Measurements from ENCODE around the gene SURF4.

The SURF4 gene

GRCh38 chr9:133375724-133376654 is at the start of gene SURF4, which contains the start of gene STKLD1:
TSS of gene SURF4 (minus strand) at chr9:133376060. CDS start at chr9:133375969, 91 bp downstream.
TSS of gene STKLD1 (plus strand) at chr9:133376366. CDS start at chr9:133376474, 108 bp downstream.
- peak; percentile 94 for DNase-seq (ENCODE audit: low spot score)

- no peak for DNase-seq (ENCODE audit: low spot score)
Measured at GRCh38 chr9:133425049-133425632, 49.3 kb upstream of the SURF4 start.

DNA sequence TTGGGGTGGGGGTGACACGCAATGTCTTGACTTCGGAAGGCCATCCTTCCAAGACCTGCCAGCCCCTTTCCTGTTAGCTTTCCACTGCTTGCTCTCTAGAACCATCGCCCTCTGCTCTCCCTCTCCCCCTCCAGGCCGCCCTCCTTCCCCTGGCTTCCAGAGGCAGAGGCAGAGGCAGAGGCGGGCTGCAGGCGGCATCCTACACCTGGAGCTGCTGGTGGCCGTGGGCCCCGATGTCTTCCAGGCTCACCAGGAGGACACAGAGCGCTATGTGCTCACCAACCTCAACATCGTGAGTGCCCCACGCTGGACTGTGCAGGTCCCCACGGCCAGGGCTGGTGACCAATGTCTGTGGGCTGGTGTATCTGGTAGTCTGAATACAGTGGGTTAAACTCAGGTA is 48.3 kb upstream of the SURF4 start:
- DNase-seq (ENCODE audit: low spot score): no peak

DNA sequence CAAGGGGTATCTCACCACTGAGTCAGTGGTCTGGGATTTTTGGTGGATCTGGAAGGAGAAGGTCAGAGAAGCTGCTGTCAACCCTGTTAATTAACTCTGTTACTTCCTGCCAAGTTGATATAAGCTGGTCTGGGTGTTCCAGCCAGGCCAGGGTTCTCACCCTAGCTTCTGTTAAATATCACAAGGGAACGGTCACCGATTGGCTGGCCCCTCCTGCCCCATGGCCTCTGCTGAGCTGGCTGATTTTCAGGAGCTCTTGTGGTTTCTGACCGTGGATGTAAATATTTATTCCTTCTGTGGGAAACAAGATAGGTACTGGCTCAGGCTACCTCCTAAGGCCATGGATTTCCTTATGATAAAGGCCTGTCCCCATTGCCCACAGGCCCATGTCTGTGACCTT is 47.4 kb upstream of the SURF4 start:
- no peak for DNase-seq (ENCODE audit: low spot score)

GRCh38 chr9:133421615-133422542 is 46.0 kb upstream of the SURF4 start, which contains the start of gene ADAMTS13:
TSS of gene ADAMTS13 (plus strand) at chr9:133422367. CDS start at chr9:133422444, 77 bp downstream.
- no peak for DNase-seq (ENCODE audit: low spot score)

DNA sequence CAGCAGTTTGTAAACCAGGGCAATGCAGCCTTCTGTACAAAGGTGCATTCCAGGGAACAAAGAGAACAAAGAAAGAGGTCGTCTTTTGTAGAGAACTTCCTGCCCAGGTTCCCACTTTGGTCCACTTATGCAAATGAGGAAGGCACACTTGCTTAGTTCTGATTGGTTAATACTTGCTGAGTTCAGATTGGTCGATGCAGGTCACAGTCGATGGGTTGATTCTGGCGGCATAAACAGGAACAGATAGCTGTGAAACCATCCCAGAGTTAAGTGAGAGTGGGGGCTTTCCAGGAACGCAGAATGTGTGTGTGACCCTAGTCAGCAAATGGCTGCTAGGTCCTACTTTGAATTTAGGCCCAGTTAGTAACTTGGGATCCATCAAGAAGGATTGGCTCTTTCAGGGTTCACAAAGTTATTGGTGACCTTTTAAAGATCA is 44.5 kb upstream of the SURF4 start:
- DNase-seq (ENCODE audit: low spot score): no peak

GRCh38 chr9:133419005-133419404 is 43.1 kb upstream of the SURF4 start:
- peak; percentile 8 for DNase-seq (ENCODE audit: low spot score)

- peak; percentile 72 for DNase-seq (ENCODE audit: low spot score)
Measured at GRCh38 chr9:133417541-133418461, 41.9 kb upstream of the SURF4 start, which contains the start of gene REXO4. TSS of gene REXO4 (minus strand) at chr9:133418010. CDS start at chr9:133417844, 166 bp downstream.

GRCh38 chr9:133415170-133415569 is 39.3 kb upstream of the SURF4 start:
- no peak for DNase-seq (ENCODE audit: low spot score)

DNA sequence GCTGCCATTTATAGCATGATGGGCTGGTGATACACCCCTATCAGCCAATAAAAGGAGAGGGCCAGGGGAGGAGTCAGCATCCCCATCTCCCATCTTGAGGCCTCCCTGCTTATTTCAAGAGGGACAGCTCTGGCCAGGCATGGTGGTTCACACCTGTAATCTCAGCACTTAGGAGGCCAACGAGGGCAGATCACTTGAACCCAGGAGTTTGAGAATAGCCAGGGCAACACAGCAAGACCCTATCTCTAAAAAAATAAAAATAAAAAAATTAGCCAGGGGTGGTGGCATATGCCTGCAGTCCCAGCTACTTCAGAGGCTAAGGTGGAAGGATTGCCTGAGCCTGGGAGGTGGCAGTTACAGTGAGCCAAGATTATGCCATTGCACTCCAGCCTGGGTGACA is 32.2 kb upstream of the SURF4 start:
- DNase-seq (ENCODE audit: low spot score): no peak

GRCh38 chr9:133406480-133407307 is 30.8 kb upstream of the SURF4 start:
- DNase-seq (ENCODE audit: low spot score): peak; percentile 78

DNA sequence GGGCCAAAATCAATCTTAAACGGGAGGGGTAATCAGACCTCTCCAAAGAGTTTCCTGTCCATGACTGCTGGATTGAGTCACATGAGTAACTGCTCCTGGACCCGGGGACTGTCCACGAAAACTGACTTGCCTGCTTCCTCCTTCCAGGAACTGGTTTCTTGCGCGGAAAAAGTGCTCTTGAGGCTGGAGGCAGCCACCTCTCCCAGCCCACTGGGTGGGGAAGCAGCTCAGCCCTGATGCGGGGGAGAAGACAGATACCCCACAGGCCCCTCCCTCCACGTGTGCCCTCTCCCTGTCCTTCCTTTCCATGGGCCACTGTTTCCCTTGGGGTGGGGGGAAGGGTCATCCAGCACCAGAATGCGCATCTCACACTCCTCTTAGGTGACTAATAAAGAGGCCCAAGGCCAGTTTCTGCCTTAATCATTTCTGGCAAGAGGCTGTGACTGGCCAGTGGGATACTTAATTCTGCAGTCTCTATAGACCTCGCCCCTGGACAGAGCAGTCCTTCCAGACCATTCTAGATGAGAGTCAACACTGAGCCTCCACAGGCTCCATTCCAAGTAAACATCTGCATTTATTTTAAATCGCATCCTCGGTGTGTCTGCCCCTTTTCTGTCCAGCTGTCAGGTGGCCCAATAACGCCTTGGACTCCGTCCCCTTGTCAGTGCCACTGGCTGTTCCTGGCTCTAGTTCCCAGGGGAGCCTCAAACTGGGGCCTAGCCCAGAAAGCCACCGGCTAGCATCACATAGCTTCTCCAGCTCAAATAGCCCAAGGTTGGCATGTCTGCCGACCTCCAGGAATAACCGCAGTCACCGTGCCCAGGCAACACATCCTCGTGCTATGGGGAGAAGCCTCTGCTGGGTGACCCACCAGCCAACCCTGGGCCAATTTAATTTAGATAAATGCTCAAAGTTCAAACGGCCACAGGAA is 29.9 kb upstream of the SURF4 start:
- no peak for DNase-seq (ENCODE audit: low spot score)

DNA sequence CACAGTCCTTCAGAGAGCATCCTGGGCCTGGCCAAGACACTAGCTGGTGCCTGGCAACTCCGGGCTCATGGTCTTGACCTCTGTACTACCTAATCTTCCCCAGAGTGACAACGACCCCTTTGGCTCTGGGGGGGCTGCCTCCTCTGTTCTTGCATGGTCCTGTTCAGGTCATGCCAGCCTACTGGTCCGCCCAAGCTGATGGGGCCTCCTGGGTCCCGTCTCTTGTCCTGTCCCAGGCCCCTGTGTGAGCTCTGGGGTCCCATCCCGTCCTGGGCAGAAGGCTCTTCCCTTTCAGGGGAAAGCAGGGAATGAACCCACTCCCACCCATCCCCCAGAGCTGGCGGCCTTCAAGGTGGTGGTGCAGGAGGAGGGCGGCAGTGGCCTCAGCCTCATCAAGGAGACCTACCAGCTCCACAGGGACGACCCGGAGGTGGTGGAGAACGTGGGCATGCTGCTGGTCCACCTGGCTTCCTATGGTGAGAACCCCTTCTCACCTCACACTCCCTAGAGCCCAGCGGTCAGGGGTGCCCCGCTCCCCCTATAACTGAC is 28.7 kb upstream of the SURF4 start:
- DNase-seq (ENCODE audit: low spot score): no peak

GRCh38 chr9:133403766-133404453 is 28.1 kb upstream of the SURF4 start:
- DNase-seq (ENCODE audit: low spot score): peak; percentile 69

- DNase-seq (ENCODE audit: low spot score): no peak
Measured at GRCh38 chr9:133402689-133403088, 26.8 kb upstream of the SURF4 start.

- DNase-seq (ENCODE audit: low spot score): no peak
Measured at GRCh38 chr9:133401588-133401987, 25.7 kb upstream of the SURF4 start.

DNA sequence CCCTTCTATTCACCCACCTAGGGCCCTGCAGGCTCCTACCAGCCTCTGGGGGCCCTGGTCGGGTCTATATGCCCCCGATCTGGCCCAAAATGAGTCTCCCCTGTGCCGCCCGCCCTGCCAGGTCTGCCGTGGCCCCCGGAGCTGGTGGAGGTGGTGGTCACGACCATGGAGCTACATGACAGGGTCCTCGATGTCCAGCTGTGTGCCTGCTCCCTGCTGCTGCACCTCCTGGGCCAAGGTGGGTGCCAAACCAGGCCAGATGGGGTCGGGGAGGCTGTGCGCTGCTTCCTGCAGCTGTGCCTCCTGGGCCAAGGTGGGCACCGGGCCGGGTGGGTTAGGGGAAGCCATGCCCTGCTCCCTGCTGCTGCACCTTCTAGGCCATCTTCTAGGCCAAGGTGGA is 24.4 kb upstream of the SURF4 start:
- DNase-seq (ENCODE audit: low spot score): no peak

- no peak for DNase-seq (ENCODE audit: low spot score)
Measured at GRCh38 chr9:133397895-133398294, 22.0 kb upstream of the SURF4 start.
